Measurements from ENCODE around the gene LAD1. TPM values are rescaled to one million over a fixed set of nuclear protein-coding genes. Genes with fewer than 3 reads are reported as not detected.

Gene LAD1
- total RNA-seq, 1 donor from 2014 or later = not detected

GRCh38 chr1:201385299-201385891, 13.7 kb downstream of the LAD1 start:
- H3K4me3 Mint-ChIP-seq = no peak overlapping the region
- POLR2A ChIA-PET = no interaction called here
- no peaks in the 10 kb centered on the region for H3K36me3 Mint-ChIP-seq (ENCODE audit: low read depth)
- ATAC-seq (ENCODE audit: low read depth) (peak; percentile 37), DNase-seq (no peak)
- H3K27me3 Mint-ChIP-seq = peaks cover 19% of the 10 kb centered on the region
- CTCF ChIA-PET = interaction anchor here (1.8 kb wide), 1 partner anchor 20 kb away, joined by 6 read pairs; no protein-coding TSS in a partner anchor
- H3K9me3 Mint-ChIP-seq = no peaks in the 10 kb centered on the region
- intact Hi-C loops (cut with micrococcal nuclease) = no loop called here
- TF ChIP-seq CTCF (IDR thresholded peaks at IDR 0.05) = no peak
- no peak overlapping the region for H3K27ac Mint-ChIP-seq
- H3K4me1 Mint-ChIP-seq = no peaks in the 10 kb centered on the region

GRCh38 chr1:201384406-201384782, 14.7 kb downstream of the LAD1 start:
- no peak overlapping the region for H3K27ac Mint-ChIP-seq
- no peak for ATAC-seq (ENCODE audit: low read depth)
- DNase-seq = no peak
- H3K27me3 Mint-ChIP-seq = peaks cover 19% of the 10 kb centered on the region
- no peak overlapping the region for H3K4me3 Mint-ChIP-seq
- ChIA-PET POLR2A (no interaction called here), CTCF (interaction anchor here (1.8 kb wide), 1 partner anchor 21 kb away, joined by 6 read pairs; no protein-coding TSS in a partner anchor)
- no peaks in the 10 kb centered on the region for H3K36me3 Mint-ChIP-seq (ENCODE audit: low read depth)
- TF ChIP-seq CTCF (IDR thresholded peaks at IDR 0.05) = no peak
- no peaks in the 10 kb centered on the region for H3K4me1 Mint-ChIP-seq
- intact Hi-C loops (cut with micrococcal nuclease) = no loop called here
- H3K9me3 Mint-ChIP-seq = no peaks in the 10 kb centered on the region

GRCh38 chr1:201383647-201384405, 15.3 kb downstream of the LAD1 start:
- ATAC-seq (ENCODE audit: low read depth) (no peak), DNase-seq (no peak)
- Mint-ChIP-seq H3K9me3 (no peaks in the 10 kb centered on the region), H3K4me1 (no peaks in the 10 kb centered on the region), H3K4me3 (no peak overlapping the region), H3K27ac (no peak overlapping the region), H3K36me3 (ENCODE audit: low read depth) (no peaks in the 10 kb centered on the region), H3K27me3 (peaks cover 19% of the 10 kb centered on the region)
- no peak for TF ChIP-seq CTCF (IDR thresholded peaks at IDR 0.05)
- ChIA-PET CTCF (interaction anchor here (1.5 kb wide), 1 partner anchor 22 kb away, joined by 3 read pairs; no protein-coding TSS in a partner anchor), POLR2A (no interaction called here)
- intact Hi-C loops (cut with micrococcal nuclease) = no loop called here

GRCh38 chr1:201381130-201381529, 18.0 kb downstream of the LAD1 start:
- CTCF ChIA-PET = interaction anchor here (1.6 kb wide), 1 partner anchor 22 kb away, joined by 3 read pairs; no protein-coding TSS in a partner anchor
- intact Hi-C loops (cut with micrococcal nuclease) = no loop called here

More at GRCh38 chr1:201381130-201381529, 18.0 kb downstream of the LAD1 start:
- no peak for ATAC-seq (ENCODE audit: low read depth)
- no peak for DNase-seq
- no peak for TF ChIP-seq CTCF (IDR thresholded peaks at IDR 0.05)
- H3K36me3 Mint-ChIP-seq (ENCODE audit: low read depth) = no peaks in the 10 kb centered on the region
- H3K27me3 Mint-ChIP-seq = peaks cover 22% of the 10 kb centered on the region
- H3K4me3 Mint-ChIP-seq = no peak overlapping the region
- H3K9me3 Mint-ChIP-seq = no peaks in the 10 kb centered on the region
- H3K4me1 Mint-ChIP-seq = no peaks in the 10 kb centered on the region
- no peak overlapping the region for H3K27ac Mint-ChIP-seq
- POLR2A ChIA-PET = no interaction called here
